IPS-NIHi7 (cell line): ENCODE data around the gene CACNB3.

Experiments used
- DNase-seq: peaks from one replicate; pipeline ENCODE4 v3.0.0; 2012; ENCODE audit warnings: mixed read lengths; ENCODE audit errors: extremely low spot score

The CACNB3 gene

GRCh38 chr12:48817873-48818830 is at the start of gene CACNB3:
Gene CACNB3 (plus strand): TSS chr12:48818496. CDS start chr12:48818930, 434 bp downstream.
- peak; percentile 81 for DNase-seq

GRCh38 chr12:48768736-48769135 is 49.6 kb upstream of the CACNB3 start:
- DNase-seq = no peak

DNA sequence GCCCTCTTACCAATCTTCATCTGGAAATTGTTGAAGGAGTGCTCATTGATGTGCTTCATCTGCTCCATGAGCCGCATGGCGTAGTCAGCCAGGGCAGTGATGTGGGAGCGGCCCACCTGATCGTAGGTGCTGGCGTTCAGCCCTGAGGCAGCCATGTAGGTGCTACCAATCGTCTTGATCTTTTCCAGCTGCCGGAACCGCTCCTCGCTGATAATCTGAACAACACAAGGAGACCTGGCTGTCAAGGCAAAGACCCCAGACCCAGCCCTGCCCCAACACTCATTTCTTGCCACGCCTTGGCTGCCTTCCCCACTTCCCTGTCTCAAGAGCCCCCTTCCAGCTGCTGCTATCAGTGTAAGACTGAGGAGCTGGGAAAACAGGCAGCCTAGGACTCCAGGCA is 47.5 kb upstream of the CACNB3 start:
- no peak for DNase-seq

DNA sequence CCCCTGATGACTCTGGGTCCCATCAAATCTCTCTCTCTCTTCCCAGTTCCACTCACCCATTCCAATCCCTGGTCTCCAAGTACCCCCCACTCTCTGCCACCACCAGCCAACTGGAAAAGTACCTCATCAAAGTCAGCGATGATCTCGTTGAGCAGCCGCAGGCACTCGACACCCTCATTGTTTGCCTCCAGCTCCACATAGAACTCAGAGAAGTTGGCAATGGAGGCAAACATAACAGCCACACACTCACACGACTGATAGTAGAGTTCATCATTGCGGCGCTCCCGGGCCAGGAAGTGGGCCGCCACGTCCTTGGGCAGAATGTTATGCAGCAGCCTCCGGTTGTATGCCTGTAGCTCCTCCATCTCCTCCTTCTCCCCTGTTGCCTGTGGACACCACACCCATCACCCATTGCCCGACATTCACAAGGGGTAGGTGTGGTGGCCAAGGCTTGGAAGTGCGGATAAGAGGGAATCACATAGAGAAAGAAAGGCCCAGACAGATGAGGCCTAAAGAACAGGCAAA is 46.6 kb upstream of the CACNB3 start:
- DNase-seq = no peak

- no peak for DNase-seq
These were observed 44.6 kb upstream of the CACNB3 start for GRCh38 chr12:48773686-48774085.

GRCh38 chr12:48774516-48774915 is 43.8 kb upstream of the CACNB3 start:
- no peak for DNase-seq

- DNase-seq = no peak
These were observed 43.0 kb upstream of the CACNB3 start for GRCh38 chr12:48775299-48775698.

GRCh38 chr12:48775991-48776649 is 42.2 kb upstream of the CACNB3 start:
- DNase-seq = no peak

DNA sequence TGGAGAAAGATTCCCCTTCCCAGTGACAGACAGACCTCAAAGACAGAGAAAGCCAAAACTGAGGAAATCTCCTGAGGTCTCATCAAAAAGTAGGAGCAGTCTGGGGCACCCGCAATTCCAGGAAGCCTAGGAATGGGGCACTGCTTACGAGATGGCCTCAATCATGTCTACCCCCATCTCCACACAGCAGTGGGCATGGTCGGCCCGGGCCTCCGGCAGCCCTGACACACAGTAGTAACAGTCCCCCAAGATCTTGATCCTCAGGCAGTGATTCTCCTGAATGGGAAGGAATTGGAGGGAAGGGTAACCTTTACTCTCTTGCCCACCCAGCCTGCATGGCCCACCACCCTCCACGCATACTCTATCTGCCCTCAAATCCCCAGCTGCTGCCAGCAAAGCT is 41.3 kb upstream of the CACNB3 start:
- DNase-seq = no peak

DNA sequence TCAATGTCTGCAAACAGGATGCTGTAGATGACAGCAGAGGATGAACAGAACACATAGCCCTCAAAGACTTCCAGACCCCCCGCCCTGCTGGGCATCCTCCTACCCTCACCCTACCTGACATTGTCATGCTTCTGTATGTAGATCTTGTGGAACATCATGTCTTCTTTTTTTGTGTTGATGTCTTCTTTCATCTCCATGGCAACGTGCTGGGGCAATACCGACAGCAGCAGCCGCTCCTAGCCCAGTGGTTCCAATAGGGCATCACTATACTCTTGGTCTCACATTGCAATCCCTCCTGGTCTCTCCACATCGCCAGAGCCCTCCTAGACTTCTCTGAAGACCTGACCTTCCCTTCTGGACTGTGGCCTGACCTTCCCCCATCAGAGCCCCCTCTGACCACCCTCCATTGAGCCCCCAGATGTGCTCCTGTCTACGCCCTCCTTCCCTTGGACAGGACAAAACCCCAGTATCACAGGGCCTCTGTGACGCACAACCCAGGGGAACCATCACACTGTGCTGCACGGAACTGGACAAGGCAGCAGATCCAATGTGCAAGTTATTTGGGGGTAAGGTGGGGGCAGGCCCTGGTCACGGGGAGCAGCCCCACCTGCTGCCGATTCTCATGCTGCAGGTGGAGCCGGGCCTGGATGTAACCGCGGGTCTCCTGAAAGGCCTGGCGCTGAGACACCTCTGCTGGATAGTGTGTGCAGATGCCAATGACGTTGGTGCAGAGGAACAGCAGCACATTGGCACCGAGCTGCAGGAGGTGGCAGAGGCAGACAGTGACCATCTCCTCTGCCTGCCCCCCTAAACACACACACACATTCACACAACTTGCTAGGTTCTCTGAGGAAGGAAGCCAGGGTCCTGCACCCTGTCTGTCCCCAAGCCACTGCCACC is 40.5 kb upstream of the CACNB3 start:
- peak; percentile 45 for DNase-seq

DNA sequence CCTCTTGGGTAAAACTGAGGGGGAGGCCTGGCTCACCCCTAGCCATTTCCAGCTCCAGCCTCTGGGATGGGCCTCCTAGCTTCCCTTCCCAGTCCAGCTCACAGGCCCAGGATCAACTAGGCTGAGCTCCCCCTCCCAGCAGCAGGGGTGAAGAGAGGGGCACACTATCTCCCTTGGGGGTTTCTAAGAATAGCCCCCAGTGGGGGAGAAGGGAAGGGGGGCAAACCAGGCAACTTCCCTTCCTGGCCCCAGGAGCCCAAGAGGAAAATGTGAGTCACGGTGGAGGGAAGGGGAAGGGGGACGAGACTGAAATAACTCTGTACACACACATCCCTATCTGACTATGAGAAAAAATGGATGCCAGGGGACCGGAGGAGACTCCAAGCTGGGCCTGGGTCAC is 38.4 kb upstream of the CACNB3 start:
- DNase-seq = no peak

DNA sequence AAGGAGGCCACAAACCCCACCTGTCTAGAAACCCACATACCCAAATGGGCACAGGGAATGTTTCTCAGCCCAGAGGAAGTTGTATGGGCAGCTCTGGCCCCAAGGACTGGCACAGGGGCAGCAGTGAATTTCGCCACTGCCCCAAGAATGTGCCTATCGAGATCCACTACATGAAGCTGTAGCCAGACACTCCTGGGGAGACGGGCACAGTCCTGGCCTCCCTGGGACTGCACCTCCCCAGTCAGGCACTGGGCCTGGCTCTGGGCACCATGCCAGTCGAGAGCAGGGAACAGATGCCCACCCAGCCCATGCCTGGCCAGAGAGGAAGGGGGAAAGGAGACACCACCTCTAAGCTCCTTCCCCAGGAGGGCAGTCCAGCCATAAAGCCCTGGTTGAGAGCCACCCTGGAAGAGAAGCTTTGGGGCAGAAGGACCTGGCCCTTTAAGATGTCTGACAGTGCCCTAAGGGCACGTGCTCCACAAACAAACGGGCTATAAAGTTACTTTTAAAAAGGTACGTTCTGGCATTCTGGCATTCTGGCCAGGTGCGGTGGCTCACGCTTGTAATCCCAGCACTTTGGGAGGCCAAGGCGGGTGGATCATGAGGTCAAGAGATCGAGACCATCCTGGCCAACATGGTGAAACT is 37.8 kb upstream of the CACNB3 start:
- no peak for DNase-seq

DNA sequence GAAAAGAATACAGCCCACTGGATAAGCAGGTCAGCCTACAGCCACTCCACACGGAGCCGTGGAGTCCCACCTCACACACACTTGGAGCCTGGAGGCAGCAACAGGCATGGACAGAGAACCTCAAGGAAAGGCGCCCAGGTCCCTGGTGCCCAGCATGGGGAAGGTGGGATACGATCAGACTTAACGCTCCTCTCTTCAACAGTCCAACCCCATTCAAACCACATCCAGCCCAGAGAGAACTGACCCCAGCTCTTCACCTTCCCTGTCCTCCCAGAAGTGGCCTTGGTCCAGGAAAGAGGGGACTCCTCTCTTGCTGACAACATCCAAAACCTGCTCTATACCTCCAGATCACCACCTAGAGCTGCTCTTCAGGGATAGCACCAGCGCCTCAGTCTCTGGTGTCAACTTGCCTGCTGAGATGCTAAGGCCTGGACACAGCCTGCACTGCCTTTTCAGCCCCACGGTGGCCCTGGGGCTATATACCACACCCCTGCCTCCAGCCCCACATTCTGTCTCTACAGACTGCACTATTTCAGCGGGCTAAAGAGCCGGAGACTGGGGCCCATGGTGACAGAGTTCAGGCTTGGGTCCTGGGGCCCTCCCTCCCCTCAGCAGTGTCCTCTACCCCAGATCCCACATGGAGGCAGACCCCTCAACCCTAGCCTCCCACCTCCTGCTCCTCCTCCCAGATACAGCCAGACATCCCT is 36.4 kb upstream of the CACNB3 start:
- no peak for DNase-seq

GRCh38 chr12:48782457-48783395 is 35.6 kb upstream of the CACNB3 start:
- no peak for DNase-seq

DNA sequence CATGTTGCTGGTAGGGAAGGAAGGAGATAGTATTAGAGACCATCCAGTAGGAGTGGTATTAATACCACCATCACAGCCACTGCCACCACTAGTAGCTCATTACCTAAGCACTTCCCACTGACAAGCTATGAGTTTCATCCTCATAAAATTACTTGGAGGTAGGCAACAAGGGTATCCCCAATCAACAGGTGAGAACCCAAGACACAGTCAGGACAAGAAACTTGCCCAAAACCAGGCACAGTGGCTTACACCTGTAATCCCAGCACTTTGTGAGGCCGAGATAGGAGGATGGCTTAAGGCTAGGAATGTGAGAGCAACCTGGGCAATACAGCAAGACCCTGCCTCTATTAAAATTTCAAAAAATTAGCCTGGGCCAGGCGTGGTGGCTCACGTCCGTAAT is 34.9 kb upstream of the CACNB3 start:
- no peak for DNase-seq

- DNase-seq = no peak
These were observed 31.4 kb upstream of the CACNB3 start for GRCh38 chr12:48786591-48787544.

GRCh38 chr12:48787791-48788523 is 30.3 kb upstream of the CACNB3 start:
- DNase-seq = no peak

DNA sequence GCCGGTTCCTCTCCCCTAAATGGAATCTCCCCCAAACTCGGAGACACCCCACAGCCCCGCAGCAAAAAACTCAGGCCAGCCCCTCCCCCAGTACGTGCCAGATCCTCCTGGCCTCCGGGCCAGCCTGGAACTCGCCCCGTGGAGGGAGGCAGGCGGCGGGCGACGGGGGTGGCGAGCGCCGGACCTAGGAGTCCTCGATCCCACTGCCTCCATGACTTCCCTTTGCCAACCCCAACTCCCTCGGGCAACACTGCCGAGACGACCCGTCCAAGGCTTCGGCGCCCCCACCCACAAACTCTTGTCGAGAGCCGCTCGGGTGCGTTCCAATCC is 29.8 kb upstream of the CACNB3 start:
- no peak for DNase-seq
